ENCODE results near the gene SCFD2.

The SCFD2 gene

GRCh38 chr4:53066155-53066554 is 299.7 kb downstream of the SCFD2 start:
- no peak for TF ChIP-seq REST (IDR thresholded peaks at IDR 0.05; ENCODE audit: insufficient read depth in 1 of 2, low read depth in 2 of 2, low read length in 2 of 2)
- TF ChIP-seq TAF1 (IDR thresholded peaks at IDR 0.05; ENCODE audit: borderline replicate concordance, insufficient read depth, low read length), result no peak
- no peak for TF ChIP-seq FOXP2 (optimal IDR thresholded peaks at IDR 0.05; ENCODE audit: borderline replicate concordance, extremely low read depth, extremely low read length, insufficient read depth)
- TF ChIP-seq SIN3A (IDR thresholded peaks at IDR 0.05; ENCODE audit: borderline replicate concordance, insufficient read depth, low read length), result no peak
- no peak for TF ChIP-seq POLR2AphosphoS5 (IDR thresholded peaks at IDR 0.05; ENCODE audit: low read depth, low read length)

- TF ChIP-seq REST (IDR thresholded peaks at IDR 0.05; ENCODE audit: insufficient read depth in 1 of 2, low read depth in 2 of 2, low read length in 2 of 2), result no peak
- no peak for TF ChIP-seq SIN3A (IDR thresholded peaks at IDR 0.05; ENCODE audit: borderline replicate concordance, insufficient read depth, low read length)
- no peak for TF ChIP-seq TAF1 (IDR thresholded peaks at IDR 0.05; ENCODE audit: borderline replicate concordance, insufficient read depth, low read length)
- TF ChIP-seq FOXP2 (optimal IDR thresholded peaks at IDR 0.05; ENCODE audit: borderline replicate concordance, extremely low read depth, extremely low read length, insufficient read depth), result no peak
Measured at GRCh38 chr4:53064609-53065008, 301.3 kb downstream of the SCFD2 start.

- TF ChIP-seq SIN3A (IDR thresholded peaks at IDR 0.05; ENCODE audit: borderline replicate concordance, insufficient read depth, low read length), result no peak
- TF ChIP-seq FOXP2 (optimal IDR thresholded peaks at IDR 0.05; ENCODE audit: borderline replicate concordance, extremely low read depth, extremely low read length, insufficient read depth), result no peak
- TF ChIP-seq REST (IDR thresholded peaks at IDR 0.05; ENCODE audit: insufficient read depth in 1 of 2, low read depth in 2 of 2, low read length in 2 of 2), result no peak
- TF ChIP-seq TAF1 (IDR thresholded peaks at IDR 0.05; ENCODE audit: borderline replicate concordance, insufficient read depth, low read length), result no peak
- TF ChIP-seq POLR2AphosphoS5 (IDR thresholded peaks at IDR 0.05; ENCODE audit: low read depth, low read length), result no peak
Measured at GRCh38 chr4:53061091-53061850, 304.6 kb downstream of the SCFD2 start.

DNA sequence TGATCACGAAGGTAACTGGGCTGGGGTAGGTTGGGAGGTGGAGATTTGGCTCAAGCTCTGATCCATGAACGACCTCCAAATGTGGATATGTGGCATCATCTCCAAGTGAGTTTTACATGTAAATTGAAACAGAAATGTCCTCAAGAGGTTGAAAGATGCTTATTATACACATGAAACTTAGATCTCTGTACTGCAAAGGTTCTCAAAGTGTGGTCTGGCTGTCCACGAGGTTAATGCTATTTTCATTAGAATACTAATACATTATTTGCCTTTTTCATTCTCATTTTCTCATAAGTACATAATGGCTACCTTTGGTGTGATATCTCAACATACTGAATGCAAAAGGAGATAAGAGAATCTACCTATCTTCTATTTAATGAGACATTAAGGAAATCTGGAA is 305.6 kb downstream of the SCFD2 start:
- TF ChIP-seq SIN3A (IDR thresholded peaks at IDR 0.05; ENCODE audit: borderline replicate concordance, insufficient read depth, low read length), result no peak
- no peak for TF ChIP-seq FOXP2 (optimal IDR thresholded peaks at IDR 0.05; ENCODE audit: borderline replicate concordance, extremely low read depth, extremely low read length, insufficient read depth)
- TF ChIP-seq TAF1 (IDR thresholded peaks at IDR 0.05; ENCODE audit: borderline replicate concordance, insufficient read depth, low read length), result no peak
- TF ChIP-seq REST (IDR thresholded peaks at IDR 0.05; ENCODE audit: insufficient read depth in 1 of 2, low read depth in 2 of 2, low read length in 2 of 2), result no peak
- no peak for TF ChIP-seq POLR2AphosphoS5 (IDR thresholded peaks at IDR 0.05; ENCODE audit: low read depth, low read length)

All from PFSK-1 (cell line).